ENCODE data around the gene SH3D21.

Gene SH3D21

DNA sequence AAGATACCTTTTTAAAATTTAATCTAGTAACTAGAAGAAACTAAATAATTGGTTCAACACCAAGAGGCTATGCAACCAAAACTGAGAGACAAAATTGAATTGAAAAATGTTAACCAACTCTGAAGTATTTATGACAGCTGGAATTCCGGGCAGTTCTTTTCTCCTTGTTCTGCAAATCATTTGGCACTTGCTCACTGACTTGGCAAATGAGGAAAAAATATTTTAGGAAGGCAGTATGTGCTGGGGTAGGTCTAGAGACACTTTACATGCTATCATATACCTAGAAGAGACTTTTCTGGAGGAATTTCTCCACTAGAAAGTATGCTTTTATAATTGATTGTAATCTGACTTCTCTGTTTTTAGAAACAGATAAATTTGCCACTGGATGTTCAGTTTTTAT is 22.1 kb upstream of the SH3D21 start:
- Histone ChIP-seq H3K9ac (ENCODE audit: low read length) (no peak overlapping the region), H3K23ac (ENCODE audit: low read length) (no peak overlapping the region), H2BK15ac (replicated peaks; ENCODE audit: low read depth) (no peak overlapping the region), H3K79me1 (ENCODE audit: low read length) (peaks cover 11% of the 10 kb centered on the region), H3K27me3 (ENCODE audit: insufficient read depth, low read length, poor library complexity) (no peaks in the 10 kb centered on the region), H3K18ac (ENCODE audit: low read length) (no peak overlapping the region), H3K4me3 (ENCODE audit: low read length) (no peak overlapping the region), H2BK5ac (ENCODE audit: low read length) (no peak overlapping the region), H3K27ac (ENCODE audit: low read depth, low read length) (no peak overlapping the region), H3K36me3 (ENCODE audit: control insufficient read depth, insufficient read depth, low read length) (peaks cover 6% of the 10 kb centered on the region), H3K56ac (ENCODE audit: low read length) (no peak overlapping the region), H3K4me1 (ENCODE audit: control insufficient read depth, low read depth, low read length) (no peaks in the 10 kb centered on the region), H3K4me2 (ENCODE audit: low read length) (no peak overlapping the region), H4K5ac (ENCODE audit: low read length) (no peak overlapping the region), H4K8ac (ENCODE audit: low read depth, low read length) (no peak overlapping the region), H3K4ac (ENCODE audit: low read depth, low read length) (no peak overlapping the region), H2BK120ac (ENCODE audit: low read depth, low read length) (no peak overlapping the region), H3K79me2 (ENCODE audit: control insufficient read depth, insufficient read depth, low read length) (peaks cover 6% of the 10 kb centered on the region), H2AK5ac (ENCODE audit: low read length) (no peak overlapping the region)
- no peak for DNase-seq
- WGBS (ENCODE audit: extremely low coverage, insufficient coverage, low lambda C conversion rate) = no CpG with 5 or more reads among the region's 1 CpG

GRCh38 chr1:36284517-36284916 is 21.7 kb upstream of the SH3D21 start:
- no peak overlapping the region for H4K8ac ChIP-seq (ENCODE audit: low read depth, low read length)
- peaks cover 11% of the 10 kb centered on the region for H3K79me1 ChIP-seq (ENCODE audit: low read length)
- H3K4me1 ChIP-seq (ENCODE audit: control insufficient read depth, low read depth, low read length) = no peaks in the 10 kb centered on the region
- H2BK15ac ChIP-seq (replicated peaks; ENCODE audit: low read depth) = no peak overlapping the region
- peaks cover 6% of the 10 kb centered on the region for H3K79me2 ChIP-seq (ENCODE audit: control insufficient read depth, insufficient read depth, low read length)
- whole genome bisulfite sequencing (ENCODE audit: extremely low coverage, insufficient coverage, low lambda C conversion rate) = no CpG with 5 or more reads among the region's 1 CpG
- no peak overlapping the region for H3K9ac ChIP-seq (ENCODE audit: low read length)
- no peak overlapping the region for H3K4ac ChIP-seq (ENCODE audit: low read depth, low read length)
- H3K23ac ChIP-seq (ENCODE audit: low read length) = no peak overlapping the region
- no peak overlapping the region for H2BK5ac ChIP-seq (ENCODE audit: low read length)
- H3K27me3 ChIP-seq (ENCODE audit: insufficient read depth, low read length, poor library complexity) = no peaks in the 10 kb centered on the region
- no peak overlapping the region for H3K27ac ChIP-seq (ENCODE audit: low read depth, low read length)
- no peak overlapping the region for H3K18ac ChIP-seq (ENCODE audit: low read length)
- H4K5ac ChIP-seq (ENCODE audit: low read length) = no peak overlapping the region
- H3K4me2 ChIP-seq (ENCODE audit: low read length) = no peak overlapping the region
- no peak overlapping the region for H2AK5ac ChIP-seq (ENCODE audit: low read length)
- no peak overlapping the region for H3K56ac ChIP-seq (ENCODE audit: low read length)
- no peak for DNase-seq
- no peak overlapping the region for H3K4me3 ChIP-seq (ENCODE audit: low read length)
- H2BK120ac ChIP-seq (ENCODE audit: low read depth, low read length) = no peak overlapping the region
- peaks cover 9% of the 10 kb centered on the region for H3K36me3 ChIP-seq (ENCODE audit: control insufficient read depth, insufficient read depth, low read length)

DNA sequence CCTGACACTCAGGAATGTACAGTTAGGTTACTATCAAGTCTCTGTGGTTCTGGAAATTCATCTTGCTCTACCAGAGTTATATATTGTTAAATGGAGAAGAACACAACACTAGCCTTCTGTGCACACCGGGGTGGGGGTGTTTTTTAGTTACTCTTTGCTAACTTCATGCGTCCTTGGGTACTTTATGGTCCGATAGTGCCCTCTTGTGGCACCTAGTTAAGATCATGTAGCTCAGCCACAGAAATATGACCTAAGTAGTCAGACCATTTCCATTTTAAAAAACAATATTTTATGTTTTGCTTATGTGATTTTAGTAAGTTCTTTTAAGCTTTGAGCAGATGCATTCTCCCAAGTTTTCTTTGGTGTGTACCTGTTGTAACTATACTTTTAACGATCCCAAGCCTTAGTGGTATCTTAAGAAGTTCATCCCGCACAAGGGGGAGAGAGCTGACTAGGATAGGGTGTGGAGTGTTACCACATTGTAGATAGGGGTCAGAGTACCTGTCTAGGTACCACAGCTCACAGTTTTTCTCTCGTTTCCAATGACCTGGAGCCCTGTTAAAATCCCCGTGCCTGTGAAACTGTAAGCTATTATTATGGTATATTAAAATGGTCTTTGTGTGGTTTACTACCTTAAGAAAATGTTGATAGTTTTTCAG is 20.6 kb upstream of the SH3D21 start:
- H3K79me1 ChIP-seq (ENCODE audit: low read length) = peaks cover 10% of the 10 kb centered on the region
- no peaks in the 10 kb centered on the region for H3K27me3 ChIP-seq (ENCODE audit: insufficient read depth, low read length, poor library complexity)
- H2BK5ac ChIP-seq (ENCODE audit: low read length) = no peak overlapping the region
- H3K23ac ChIP-seq (ENCODE audit: low read length) = no peak overlapping the region
- no peak overlapping the region for H3K56ac ChIP-seq (ENCODE audit: low read length)
- H3K4me3 ChIP-seq (ENCODE audit: low read length) = no peak overlapping the region
- H3K4ac ChIP-seq (ENCODE audit: low read depth, low read length) = no peak overlapping the region
- H2AK5ac ChIP-seq (ENCODE audit: low read length) = no peak overlapping the region
- DNase-seq = peak; percentile 89
- H3K36me3 ChIP-seq (ENCODE audit: control insufficient read depth, insufficient read depth, low read length) = peaks cover 13% of the 10 kb centered on the region
- no peak overlapping the region for H3K4me2 ChIP-seq (ENCODE audit: low read length)
- H2BK15ac ChIP-seq (replicated peaks; ENCODE audit: low read depth) = no peak overlapping the region
- no peak overlapping the region for H3K9ac ChIP-seq (ENCODE audit: low read length)
- H3K27ac ChIP-seq (ENCODE audit: low read depth, low read length) = no peak overlapping the region
- no peaks in the 10 kb centered on the region for H3K4me1 ChIP-seq (ENCODE audit: control insufficient read depth, low read depth, low read length)
- H4K5ac ChIP-seq (ENCODE audit: low read length) = no peak overlapping the region
- no peak overlapping the region for H3K18ac ChIP-seq (ENCODE audit: low read length)
- H3K79me2 ChIP-seq (ENCODE audit: control insufficient read depth, insufficient read depth, low read length) = peaks cover 3% of the 10 kb centered on the region
- H4K8ac ChIP-seq (ENCODE audit: low read depth, low read length) = no peak overlapping the region
- no CpG with 5 or more reads among the region's 7 CpGs for WGBS (ENCODE audit: extremely low coverage, insufficient coverage, low lambda C conversion rate)
- no peak overlapping the region for H2BK120ac ChIP-seq (ENCODE audit: low read depth, low read length)

DNA sequence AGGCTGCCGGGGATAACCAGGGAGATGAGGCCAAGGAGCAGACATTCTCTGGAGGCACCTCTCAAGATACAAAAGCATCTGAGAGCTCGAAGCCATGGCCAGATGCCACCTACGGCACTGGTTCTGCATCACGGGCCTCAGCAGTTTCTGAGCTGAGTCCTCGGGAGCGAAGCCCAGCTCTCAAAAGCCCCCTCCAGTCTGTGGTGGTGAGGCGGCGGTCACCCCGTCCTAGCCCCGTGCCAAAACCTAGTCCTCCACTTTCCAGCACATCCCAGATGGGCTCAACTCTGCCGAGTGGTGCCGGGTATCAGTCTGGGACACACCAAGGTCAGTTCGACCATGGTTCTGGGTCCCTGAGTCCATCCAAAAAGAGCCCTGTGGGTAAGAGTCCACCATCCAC is 19.4 kb upstream of the SH3D21 start:
- Histone ChIP-seq H3K23ac (ENCODE audit: low read length) (no peak overlapping the region), H3K36me3 (ENCODE audit: control insufficient read depth, insufficient read depth, low read length) (peaks cover 17% of the 10 kb centered on the region), H3K27ac (ENCODE audit: low read depth, low read length) (no peak overlapping the region), H3K4me3 (ENCODE audit: low read length) (no peak overlapping the region), H3K56ac (ENCODE audit: low read length) (no peak overlapping the region), H3K18ac (ENCODE audit: low read length) (no peak overlapping the region), H2BK5ac (ENCODE audit: low read length) (no peak overlapping the region), H2BK120ac (ENCODE audit: low read depth, low read length) (no peak overlapping the region), H2BK15ac (replicated peaks; ENCODE audit: low read depth) (no peak overlapping the region), H3K4ac (ENCODE audit: low read depth, low read length) (no peak overlapping the region), H3K4me1 (ENCODE audit: control insufficient read depth, low read depth, low read length) (no peaks in the 10 kb centered on the region), H3K27me3 (ENCODE audit: insufficient read depth, low read length, poor library complexity) (no peaks in the 10 kb centered on the region), H3K4me2 (ENCODE audit: low read length) (no peak overlapping the region), H3K9ac (ENCODE audit: low read length) (no peak overlapping the region), H3K79me1 (ENCODE audit: low read length) (peaks cover 10% of the 10 kb centered on the region), H3K79me2 (ENCODE audit: control insufficient read depth, insufficient read depth, low read length) (peaks cover 3% of the 10 kb centered on the region), H4K5ac (ENCODE audit: low read length) (no peak overlapping the region), H2AK5ac (ENCODE audit: low read length) (no peak overlapping the region), H4K8ac (ENCODE audit: low read depth, low read length) (no peak overlapping the region)
- no CpG with 5 or more reads among the region's 13 CpGs for WGBS (ENCODE audit: extremely low coverage, insufficient coverage, low lambda C conversion rate)
- DNase-seq = no peak

GRCh38 chr1:36287595-36287994 is 18.6 kb upstream of the SH3D21 start:
- no peak overlapping the region for H3K27ac ChIP-seq (ENCODE audit: low read depth, low read length)
- H3K56ac ChIP-seq (ENCODE audit: low read length) = peak overlapping the region; percentile 6
- H3K23ac ChIP-seq (ENCODE audit: low read length) = no peak overlapping the region
- no peak overlapping the region for H2BK15ac ChIP-seq (replicated peaks; ENCODE audit: low read depth)
- no peak overlapping the region for H2BK5ac ChIP-seq (ENCODE audit: low read length)
- H2AK5ac ChIP-seq (ENCODE audit: low read length) = no peak overlapping the region
- H2BK120ac ChIP-seq (ENCODE audit: low read depth, low read length) = no peak overlapping the region
- no peak overlapping the region for H3K18ac ChIP-seq (ENCODE audit: low read length)
- peaks cover 3% of the 10 kb centered on the region for H3K79me2 ChIP-seq (ENCODE audit: control insufficient read depth, insufficient read depth, low read length)
- H3K27me3 ChIP-seq (ENCODE audit: insufficient read depth, low read length, poor library complexity) = no peaks in the 10 kb centered on the region
- DNase-seq = no peak
- peaks cover 17% of the 10 kb centered on the region for H3K36me3 ChIP-seq (ENCODE audit: control insufficient read depth, insufficient read depth, low read length)
- H3K79me1 ChIP-seq (ENCODE audit: low read length) = peaks cover 10% of the 10 kb centered on the region
- no CpG with 5 or more reads among the region's 5 CpGs for WGBS (ENCODE audit: extremely low coverage, insufficient coverage, low lambda C conversion rate)
- H3K4me3 ChIP-seq (ENCODE audit: low read length) = no peak overlapping the region
- H3K4ac ChIP-seq (ENCODE audit: low read depth, low read length) = no peak overlapping the region
- H4K8ac ChIP-seq (ENCODE audit: low read depth, low read length) = no peak overlapping the region
- no peak overlapping the region for H4K5ac ChIP-seq (ENCODE audit: low read length)
- H3K4me1 ChIP-seq (ENCODE audit: control insufficient read depth, low read depth, low read length) = no peaks in the 10 kb centered on the region
- no peak overlapping the region for H3K9ac ChIP-seq (ENCODE audit: low read length)
- no peak overlapping the region for H3K4me2 ChIP-seq (ENCODE audit: low read length)

GRCh38 chr1:36295390-36295789 is 10.8 kb upstream of the SH3D21 start:
- Histone ChIP-seq H3K4me1 (ENCODE audit: control insufficient read depth, low read depth, low read length) (no peaks in the 10 kb centered on the region), H3K9ac (ENCODE audit: low read length) (no peak overlapping the region), H3K79me1 (ENCODE audit: low read length) (no peaks in the 10 kb centered on the region), H3K27ac (ENCODE audit: low read depth, low read length) (no peak overlapping the region), H3K36me3 (ENCODE audit: control insufficient read depth, insufficient read depth, low read length) (peaks cover 8% of the 10 kb centered on the region), H4K8ac (ENCODE audit: low read depth, low read length) (no peak overlapping the region), H3K4me2 (ENCODE audit: low read length) (no peak overlapping the region), H3K18ac (ENCODE audit: low read length) (no peak overlapping the region), H3K79me2 (ENCODE audit: control insufficient read depth, insufficient read depth, low read length) (no peaks in the 10 kb centered on the region), H3K23ac (ENCODE audit: low read length) (no peak overlapping the region), H2BK15ac (replicated peaks; ENCODE audit: low read depth) (no peak overlapping the region), H4K5ac (ENCODE audit: low read length) (no peak overlapping the region), H2BK120ac (ENCODE audit: low read depth, low read length) (no peak overlapping the region), H2BK5ac (ENCODE audit: low read length) (no peak overlapping the region), H3K27me3 (ENCODE audit: insufficient read depth, low read length, poor library complexity) (no peaks in the 10 kb centered on the region), H3K4me3 (ENCODE audit: low read length) (no peak overlapping the region), H3K4ac (ENCODE audit: low read depth, low read length) (no peak overlapping the region), H3K56ac (ENCODE audit: low read length) (no peak overlapping the region), H2AK5ac (ENCODE audit: low read length) (no peak overlapping the region)
- WGBS (ENCODE audit: extremely low coverage, insufficient coverage, low lambda C conversion rate) = no CpG with 5 or more reads among the region's 2 CpGs
- no peak for DNase-seq
